IMR-90 (cell line): ENCODE measurements around the gene FAF2.

Experiments used
- CEBPB ChIP-seq: IDR thresholded peaks from 2 replicates; pipeline ENCODE4 v1.6.1; 2012; ENCODE audit warnings: low read depth, low read length, improper control_type of control experiment
- CTCF ChIP-seq: conservative IDR thresholded peaks from 2 replicates; pipeline ENCODE4 v1.5.1; 2012; ENCODE audit warnings: mild to moderate bottlenecking, low read depth, low read length, improper control_type of control experiment
- FOS ChIP-seq: fragments of 150-350 bp; IDR thresholded peaks from 2 replicates; pipeline ENCODE4 v1.6.1; 2016; ENCODE audit warnings: low read depth, low read length
- MAZ ChIP-seq: IDR thresholded peaks from 2 replicates; pipeline ENCODE4 v1.6.1; 2012; ENCODE audit warnings: low read depth, mild to moderate bottlenecking, low read length, improper control_type of control experiment, moderate library complexity, borderline replicate concordance
- MXI1 ChIP-seq: IDR thresholded peaks from 2 replicates; pipeline ENCODE4 v1.6.1; 2012; ENCODE audit warnings: low read depth, mild to moderate bottlenecking, low read length, moderate library complexity, borderline replicate concordance
- POLR2A ChIP-seq: IDR thresholded peaks from 2 replicates; pipeline ENCODE4 v1.6.1; 2012; ENCODE audit warnings: mild to moderate bottlenecking, low read depth, low read length
- USF2 ChIP-seq: fragments of 150-350 bp; IDR thresholded peaks from 2 replicates; pipeline ENCODE4 v1.6.1; 2017; ENCODE audit warnings: mild to moderate bottlenecking, antibody characterized with exemption, low read length, low read depth

- no peak for TF ChIP-seq MAZ
- no peak for TF ChIP-seq POLR2A
- TF ChIP-seq CTCF: no peak
- no peak for TF ChIP-seq MXI1
- peak; percentile 53; the same call in 1 of the 2 replicates for TF ChIP-seq CEBPB
- no peak for TF ChIP-seq USF2
- TF ChIP-seq FOS: no peak
Observed at GRCh38 chr5:176538230-176538988, 90.2 kb downstream of the FAF2 start.
